GM23248 (cell line): ENCODE data around the gene UBAC1. TPM values are rescaled to one million over a fixed set of nuclear protein-coding genes. Genes with fewer than 3 reads are reported as not detected.

Experiments
- DNase-seq: peaks from one replicate; pipeline ENCODE4 v3.0.0-alpha.2; 2015
- H2AFZ ChIP-seq: fragments of 200-600 bp; sonication (generic); 2 replicates; pipeline ENCODE4 v1.6.1; 2016; ENCODE audit warnings: antibody characterized with exemption
- H3F3A ChIP-seq: fragments of 200-600 bp; sonication (generic); 2 replicates; pipeline ENCODE4 v1.6.1; 2016; ENCODE audit warnings: mild to moderate bottlenecking, antibody characterized with exemption, mixed run types; ENCODE audit not compliant: insufficient read depth
- H3K27ac ChIP-seq: fragments of 200-600 bp; sonication (generic); 2 replicates; pipeline ENCODE4 v1.5.1; 2016; ENCODE audit warnings: mild to moderate bottlenecking
- H3K27me3 ChIP-seq: fragments of 200-600 bp; sonication (generic); replicated peaks from 2 replicates; pipeline ENCODE4 v1.6.1; 2016; ENCODE audit warnings: mild to moderate bottlenecking; ENCODE audit not compliant: insufficient read depth
- H3K36me3 ChIP-seq: fragments of 200-600 bp; sonication (generic); 2 replicates; pipeline ENCODE4 v1.6.1; 2016; ENCODE audit warnings: low read depth, mild to moderate bottlenecking
- H3K4me1 ChIP-seq: fragments of 200-600 bp; sonication (generic); 2 replicates; pipeline ENCODE4 v1.6.1; 2016; ENCODE audit warnings: mild to moderate bottlenecking; ENCODE audit not compliant: insufficient read depth
- H3K4me2 ChIP-seq: fragments of 200-600 bp; sonication (generic); one replicate; pipeline ENCODE4 v1.6.1; 2016; ENCODE audit warnings: mild to moderate bottlenecking; ENCODE audit not compliant: unreplicated experiment
- H3K4me3 ChIP-seq: fragments of 200-600 bp; sonication (generic); 2 replicates; pipeline ENCODE4 v1.5.1; 2016; ENCODE audit warnings: mild to moderate bottlenecking
- H3K79me2 ChIP-seq: fragments of 200-600 bp; sonication (generic); 2 replicates; pipeline ENCODE4 v1.6.1; 2016; ENCODE audit warnings: mild to moderate bottlenecking; ENCODE audit not compliant: insufficient read depth
- H3K9ac ChIP-seq: fragments of 200-600 bp; sonication (generic); 2 replicates; pipeline ENCODE4 v1.6.1; 2016; ENCODE audit warnings: mild to moderate bottlenecking
- H3K9me2 ChIP-seq: fragments of 200-600 bp; sonication (generic); 2 replicates; pipeline ENCODE4 v1.6.1; 2016; ENCODE audit warnings: mixed run types, mild to moderate bottlenecking, moderate library complexity; ENCODE audit not compliant: insufficient read depth
- H3K9me3 ChIP-seq: fragments of 200-600 bp; sonication (generic); one replicate; pipeline ENCODE4 v1.6.1; 2017; ENCODE audit warnings: low read depth
- H4K20me1 ChIP-seq: fragments of 200-600 bp; sonication (generic); 2 replicates; pipeline ENCODE4 v1.6.0; 2016; ENCODE audit not compliant: insufficient read depth
- EZH2 ChIP-seq: fragments of 200-600 bp; sonication (generic); IDR thresholded peaks from 2 replicates; pipeline ENCODE4 v1.6.1; 2018; ENCODE audit warnings: antibody characterized with exemption, mild to moderate bottlenecking; ENCODE audit not compliant: insufficient read depth, poor library complexity, severe bottlenecking
- EZH2phosphoT487 ChIP-seq: fragments of 200-600 bp; sonication (generic); IDR thresholded peaks from 2 replicates; pipeline ENCODE4 v1.6.1; 2018; ENCODE audit warnings: antibody characterized with exemption, moderate library complexity, mild to moderate bottlenecking, low read depth; ENCODE audit not compliant: insufficient read depth
- WGBS, 2 experiments: methylation state at CpG; one replicate each; pipeline ENCODE4 v1.1.6; 2015 to 2017; ENCODE audit warnings: low lambda C conversion rate in 2 of 2, low coverage in 1 of 2; ENCODE audit errors: missing lambda C conversion rate in 2 of 2; 5-methylcytosine and 5-hydroxymethylcytosine counted together
- in situ Hi-C: fragments of 300-500 bp; cut with MboI; formaldehyde crosslinking; loops from 2 replicates; pipeline ENCODE4 v1.15.0; 2020
- polyA plus RNA-seq: library from polyadenylated mRNA; unstranded; fragments of >200 nt; fragmentation: Nextera tagmentation; extraction: Ambion mirVana; gene quantifications from 2 replicates; pipeline ENCODE4 v1.2.1, GENCODE V29; 2016
- total RNA-seq: library from RNA; depleted of rRNA; stranded (reverse); fragments of >200 nt; shearing (Covaris generic); gene quantifications from 2 replicates; pipeline ENCODE4 v1.2.3, GENCODE V29; 2014

The UBAC1 gene
- total and polyA plus RNA-seq, 2 experiments from 2014 or later = 29.4 to 45.9 TPM

- in situ Hi-C loops = no loop called here
- H3K36me3 ChIP-seq = peaks cover 7% of the 10 kb centered on the region; the same call in 1 of the 2 replicates
Measured at GRCh38 chr9:135941288-135941995, 19.7 kb downstream of the UBAC1 start.

GRCh38 chr9:135939351-135940265 is 21.6 kb downstream of the UBAC1 start:
- no peaks in the 10 kb centered on the region for H4K20me1 ChIP-seq
- no peak for DNase-seq
- no peak overlapping the region for H3K9ac ChIP-seq
- peaks cover 10% of the 10 kb centered on the region; the same call in 1 of the 2 replicates for H3K36me3 ChIP-seq
- TF ChIP-seq EZH2 = no peak
- no peak for TF ChIP-seq EZH2phosphoT487
- H3K27ac ChIP-seq = no peak overlapping the region
- H2AFZ ChIP-seq = no peak overlapping the region
- 94 to 96% methylated on average over 31 to 33 of the region's 33 CpGs for WGBS, 2 experiments
- H3K9me3 ChIP-seq = no peaks in the 10 kb centered on the region
- no peaks in the 10 kb centered on the region for H3K79me2 ChIP-seq
- no peak overlapping the region for H3K4me3 ChIP-seq
- H3K4me1 ChIP-seq = no peaks in the 10 kb centered on the region
- no peak overlapping the region for H3K4me2 ChIP-seq
- no peaks in the 10 kb centered on the region for H3K27me3 ChIP-seq
- in situ Hi-C loops = no loop called here
- H3K9me2 ChIP-seq = no peaks in the 10 kb centered on the region
- H3F3A ChIP-seq = no peaks in the 10 kb centered on the region

More at GRCh38 chr9:135941288-135941995, 19.7 kb downstream of the UBAC1 start:
- Histone ChIP-seq H3K27ac (no peak overlapping the region), H3K4me2 (no peak overlapping the region), H3K9me2 (no peaks in the 10 kb centered on the region), H3K9ac (no peak overlapping the region), H2AFZ (no peak overlapping the region), H3K4me1 (no peaks in the 10 kb centered on the region), H3F3A (no peaks in the 10 kb centered on the region), H3K27me3 (no peaks in the 10 kb centered on the region), H3K9me3 (no peaks in the 10 kb centered on the region), H4K20me1 (no peaks in the 10 kb centered on the region), H3K4me3 (no peak overlapping the region), H3K79me2 (no peaks in the 10 kb centered on the region)
- DNase-seq = no peak
- TF ChIP-seq EZH2phosphoT487 (no peak), EZH2 (no peak)
- WGBS, 2 experiments = 83 to 90% methylated on average over 13 of the region's 13 CpGs

GRCh38 chr9:135937521-135938489 is 23.4 kb downstream of the UBAC1 start:
- no peak overlapping the region for H3K4me2 ChIP-seq
- WGBS, 2 experiments = 95 to 97% methylated on average over 43 to 44 of the region's 44 CpGs
- H3K4me3 ChIP-seq = no peak overlapping the region
- H3K9me2 ChIP-seq = no peaks in the 10 kb centered on the region
- H3K27ac ChIP-seq = no peak overlapping the region
- H3K9me3 ChIP-seq = no peaks in the 10 kb centered on the region
- no peaks in the 10 kb centered on the region for H3K27me3 ChIP-seq
- in situ Hi-C loops = no loop called here
- peaks cover 6% of the 10 kb centered on the region; the same call in 1 of the 2 replicates for H3K36me3 ChIP-seq
- H4K20me1 ChIP-seq = no peaks in the 10 kb centered on the region
- TF ChIP-seq EZH2phosphoT487 (no peak), EZH2 (no peak)
- no peaks in the 10 kb centered on the region for H3F3A ChIP-seq
- no peaks in the 10 kb centered on the region for H3K4me1 ChIP-seq
- DNase-seq = no peak
- no peak overlapping the region for H3K9ac ChIP-seq
- H2AFZ ChIP-seq = no peak overlapping the region
- no peaks in the 10 kb centered on the region for H3K79me2 ChIP-seq

- WGBS, 2 experiments = 91 to 92% methylated on average over 13 of the region's 13 CpGs
- no peaks in the 10 kb centered on the region for H3K9me3 ChIP-seq
- H3K9ac ChIP-seq = no peak overlapping the region
- H4K20me1 ChIP-seq = no peaks in the 10 kb centered on the region
- no peaks in the 10 kb centered on the region for H3K4me1 ChIP-seq
- no peaks in the 10 kb centered on the region for H3K27me3 ChIP-seq
- no peaks in the 10 kb centered on the region for H3K9me2 ChIP-seq
- no peak for TF ChIP-seq EZH2
- TF ChIP-seq EZH2phosphoT487 = no peak
- H3F3A ChIP-seq = no peaks in the 10 kb centered on the region
- H3K4me2 ChIP-seq = no peak overlapping the region
- H3K4me3 ChIP-seq = no peak overlapping the region
- H3K79me2 ChIP-seq = no peaks in the 10 kb centered on the region
- DNase-seq = no peak
- H3K36me3 ChIP-seq = peaks cover 6% of the 10 kb centered on the region; the same call in 1 of the 2 replicates
- H2AFZ ChIP-seq = no peak overlapping the region
- H3K27ac ChIP-seq = no peak overlapping the region
- in situ Hi-C loops = no loop called here
Measured at GRCh38 chr9:135933114-135933513, 28.1 kb downstream of the UBAC1 start.
